Activated CD8-positive, alpha-beta T cell treated with anti-CD3 and anti-CD28 coated beads for 36 hours (primary cell): ENCODE data around the gene GALNTL6. TPM values are rescaled to one million over a fixed set of nuclear protein-coding genes. Genes with fewer than 3 reads are reported as not detected.

Experiments
- ATAC-seq: fragments of 200-7000 bp; cut with Tn5 transposase; one replicate; pipeline ENCODE4 v1.10.0; 2021; ENCODE audit warnings: mild to moderate bottlenecking, moderate library complexity
- CTCF ChIA-PET: fragments of 350-600 bp; sonication (Branson Sonifier 250); formaldehyde crosslinking; loops from one replicate; lab custom pipeline; 2021; ENCODE audit warnings: antibody characterized with exemption; lab: Charles Lee
- POLR2A ChIA-PET: fragments of 350-600 bp; sonication (Branson Sonifier 250); formaldehyde crosslinking; loops from one replicate; lab custom pipeline; 2021; ENCODE audit warnings: antibody characterized with exemption; lab: Charles Lee
- DNase-seq: peaks from one replicate; pipeline ENCODE4 v3.0.0-alpha.2; 2020
- H3K27ac Mint-ChIP-seq: one replicate; pipeline ENCODE4 v1.8.0; 2021; ENCODE audit warnings: mild to moderate bottlenecking, mixed read lengths
- H3K27me3 Mint-ChIP-seq: one replicate; pipeline ENCODE4 v1.8.0; 2021; ENCODE audit warnings: mixed read lengths
- H3K36me3 Mint-ChIP-seq: one replicate; pipeline ENCODE4 v1.8.0; 2021; ENCODE audit warnings: low read depth, mixed read lengths
- H3K4me1 Mint-ChIP-seq: one replicate; pipeline ENCODE4 v1.8.0; 2021; ENCODE audit warnings: low read depth, mixed read lengths
- H3K4me3 Mint-ChIP-seq: one replicate; pipeline ENCODE4 v1.8.0; 2021; ENCODE audit warnings: mild to moderate bottlenecking, moderate library complexity, mixed read lengths
- H3K9me3 Mint-ChIP-seq: one replicate; pipeline ENCODE4 v1.8.0; 2021; ENCODE audit warnings: mixed read lengths
- intact Hi-C: fragments of 100-400 bp; cut with micrococcal nuclease; formaldehyde crosslinking; loops from one replicate; pipeline ENCODE4 v1.10.0; 2022
- total RNA-seq, 2 experiments: library from RNA; stranded (reverse); gene quantifications; one replicate each; pipeline ENCODE4 v1.2.3, GENCODE V29; 2021
- TF ChIP-seq, protein P1 (sequence below): fragments of 200-600 bp; IDR thresholded peaks from one replicate; pipeline ENCODE4 v1.8.0; 2022; ENCODE audit warnings: antibody characterized with exemption, mild to moderate bottlenecking

GALNTL6 gene
- total RNA-seq, 2 experiments from 2014 or later = not detected

DNA sequence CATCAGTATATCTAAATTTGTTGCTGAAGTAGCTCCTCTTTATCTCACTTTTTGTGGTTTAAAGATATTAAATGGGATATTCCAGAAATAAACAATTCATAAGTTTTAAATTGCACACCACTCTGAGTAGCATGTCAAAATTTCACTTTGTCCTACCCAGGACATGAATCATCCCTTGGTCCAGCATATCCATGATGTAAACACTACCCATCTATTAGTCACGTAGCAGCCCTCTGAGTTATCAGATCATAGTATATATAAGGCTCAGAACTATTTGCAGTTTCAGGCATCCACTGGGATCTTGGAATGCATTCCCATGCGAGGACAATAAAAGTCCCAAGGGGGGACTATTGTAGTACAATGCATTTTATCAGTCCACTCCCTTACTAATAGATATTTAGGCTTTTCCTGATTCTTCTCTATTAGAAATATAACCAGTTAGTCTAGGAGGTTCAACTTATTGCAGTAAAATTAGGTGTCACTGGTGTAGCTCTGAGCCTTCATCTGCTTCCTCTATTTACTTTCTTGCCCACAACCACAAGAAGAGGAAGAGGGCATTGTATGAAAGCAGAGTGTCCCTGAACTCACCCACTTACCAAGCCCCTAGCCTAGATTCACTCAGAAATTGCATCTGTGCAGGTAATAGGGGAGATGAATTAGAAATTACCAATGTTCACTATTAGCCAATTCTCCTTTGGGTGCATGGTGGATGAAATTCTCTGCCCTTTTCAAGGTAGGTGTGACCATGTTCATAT, 945.6 kb downstream of the GALNTL6 start:
- DNase-seq (no peak), ATAC-seq (no peak)
- intact Hi-C loops = no loop called here
- H3K27ac Mint-ChIP-seq = no peak overlapping the region
- POLR2A ChIA-PET = no interaction called here
- no peak overlapping the region for H3K4me3 Mint-ChIP-seq
- H3K4me1 Mint-ChIP-seq = no peaks in the 10 kb centered on the region
- H3K9me3 Mint-ChIP-seq = peaks cover 4% of the 10 kb centered on the region
- no peaks in the 10 kb centered on the region for H3K36me3 Mint-ChIP-seq
- H3K27me3 Mint-ChIP-seq = no peaks in the 10 kb centered on the region
- TF ChIP-seq, protein P1, sequence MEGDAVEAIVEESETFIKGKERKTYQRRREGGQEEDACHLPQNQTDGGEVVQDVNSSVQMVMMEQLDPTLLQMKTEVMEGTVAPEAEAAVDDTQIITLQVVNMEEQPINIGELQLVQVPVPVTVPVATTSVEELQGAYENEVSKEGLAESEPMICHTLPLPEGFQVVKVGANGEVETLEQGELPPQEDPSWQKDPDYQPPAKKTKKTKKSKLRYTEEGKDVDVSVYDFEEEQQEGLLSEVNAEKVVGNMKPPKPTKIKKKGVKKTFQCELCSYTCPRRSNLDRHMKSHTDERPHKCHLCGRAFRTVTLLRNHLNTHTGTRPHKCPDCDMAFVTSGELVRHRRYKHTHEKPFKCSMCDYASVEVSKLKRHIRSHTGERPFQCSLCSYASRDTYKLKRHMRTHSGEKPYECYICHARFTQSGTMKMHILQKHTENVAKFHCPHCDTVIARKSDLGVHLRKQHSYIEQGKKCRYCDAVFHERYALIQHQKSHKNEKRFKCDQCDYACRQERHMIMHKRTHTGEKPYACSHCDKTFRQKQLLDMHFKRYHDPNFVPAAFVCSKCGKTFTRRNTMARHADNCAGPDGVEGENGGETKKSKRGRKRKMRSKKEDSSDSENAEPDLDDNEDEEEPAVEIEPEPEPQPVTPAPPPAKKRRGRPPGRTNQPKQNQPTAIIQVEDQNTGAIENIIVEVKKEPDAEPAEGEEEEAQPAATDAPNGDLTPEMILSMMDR = no peak
- CTCF ChIA-PET = no interaction called here

DNA sequence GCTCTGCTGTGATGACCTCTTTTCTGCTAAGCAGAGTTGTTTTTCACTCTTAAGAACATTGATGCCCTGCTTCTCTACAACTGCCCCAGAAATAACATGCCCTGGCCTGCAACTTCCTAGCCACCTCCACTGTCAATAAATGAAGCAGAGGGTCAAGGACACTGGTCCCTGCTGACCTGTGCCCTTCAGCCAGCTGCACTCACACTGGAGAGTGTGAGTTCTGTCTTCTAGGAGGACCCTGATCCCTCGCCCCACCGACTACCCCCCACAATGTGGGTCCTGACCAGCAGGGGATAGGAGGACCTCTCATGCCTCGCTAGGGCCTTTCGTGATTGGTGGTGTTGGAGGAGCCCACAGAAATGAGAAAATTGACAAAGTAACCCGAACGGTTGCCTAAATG, 947.3 kb downstream of the GALNTL6 start:
- TF ChIP-seq, protein P1 = no peak
- Mint-ChIP-seq H3K36me3 (no peaks in the 10 kb centered on the region), H3K4me3 (no peak overlapping the region), H3K27ac (no peak overlapping the region), H3K4me1 (no peaks in the 10 kb centered on the region), H3K27me3 (no peaks in the 10 kb centered on the region), H3K9me3 (no peaks in the 10 kb centered on the region)
- ChIA-PET CTCF (no interaction called here), POLR2A (no interaction called here)
- no peak for DNase-seq
- no peak for ATAC-seq
- intact Hi-C loops = no loop called here

DNA sequence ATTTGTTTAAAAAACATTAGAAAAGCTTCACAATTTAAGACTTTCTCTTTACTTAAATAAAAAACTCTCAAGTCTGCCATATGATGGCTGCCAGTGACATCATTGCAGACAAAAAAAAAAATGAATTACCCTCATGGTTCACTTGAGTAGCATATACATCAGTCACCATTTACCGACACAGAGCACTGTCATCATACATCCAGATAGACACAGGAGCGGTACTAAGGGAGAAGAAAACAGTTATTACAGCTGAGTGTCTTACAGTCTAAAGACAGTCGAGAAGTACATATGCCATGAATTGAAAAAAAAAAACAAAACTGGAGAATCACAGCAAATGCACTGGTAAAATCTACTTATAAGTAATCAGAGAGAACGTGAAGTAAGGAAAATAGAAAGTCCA, 949.7 kb downstream of the GALNTL6 start:
- TF ChIP-seq, protein P1 = no peak
- no peak for DNase-seq
- ChIA-PET POLR2A (no interaction called here), CTCF (no interaction called here)
- ATAC-seq = no peak
- no peaks in the 10 kb centered on the region for H3K36me3 Mint-ChIP-seq
- intact Hi-C loops = no loop called here
- no peak overlapping the region for H3K4me3 Mint-ChIP-seq
- no peaks in the 10 kb centered on the region for H3K9me3 Mint-ChIP-seq
- no peaks in the 10 kb centered on the region for H3K4me1 Mint-ChIP-seq
- no peak overlapping the region for H3K27ac Mint-ChIP-seq
- H3K27me3 Mint-ChIP-seq = no peaks in the 10 kb centered on the region

DNA sequence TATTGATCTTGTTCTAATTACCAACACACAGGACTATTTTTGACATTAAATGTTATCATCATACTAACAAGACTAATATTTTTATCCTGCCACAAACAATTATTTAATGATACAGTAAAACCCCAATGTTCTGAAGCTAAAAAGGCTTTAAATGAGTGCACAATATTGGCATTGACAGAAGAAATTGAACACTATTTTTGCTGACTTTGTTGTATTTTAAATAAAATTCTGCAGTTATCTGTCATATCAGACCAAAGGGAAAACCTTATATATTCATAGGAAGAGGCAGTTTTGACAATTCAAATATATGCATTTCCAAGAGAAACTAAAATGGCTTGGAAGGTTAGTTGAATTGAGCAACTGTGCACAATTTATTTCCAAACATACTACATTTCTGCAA, 957.6 kb downstream of the GALNTL6 start:
- no peaks in the 10 kb centered on the region for H3K27me3 Mint-ChIP-seq
- ChIA-PET CTCF (no interaction called here), POLR2A (no interaction called here)
- intact Hi-C loops = no loop called here
- no peaks in the 10 kb centered on the region for H3K4me1 Mint-ChIP-seq
- DNase-seq (no peak), ATAC-seq (no peak)
- no peaks in the 10 kb centered on the region for H3K9me3 Mint-ChIP-seq
- no peak overlapping the region for H3K27ac Mint-ChIP-seq
- TF ChIP-seq, protein P1 = no peak
- no peaks in the 10 kb centered on the region for H3K36me3 Mint-ChIP-seq
- no peak overlapping the region for H3K4me3 Mint-ChIP-seq

DNA sequence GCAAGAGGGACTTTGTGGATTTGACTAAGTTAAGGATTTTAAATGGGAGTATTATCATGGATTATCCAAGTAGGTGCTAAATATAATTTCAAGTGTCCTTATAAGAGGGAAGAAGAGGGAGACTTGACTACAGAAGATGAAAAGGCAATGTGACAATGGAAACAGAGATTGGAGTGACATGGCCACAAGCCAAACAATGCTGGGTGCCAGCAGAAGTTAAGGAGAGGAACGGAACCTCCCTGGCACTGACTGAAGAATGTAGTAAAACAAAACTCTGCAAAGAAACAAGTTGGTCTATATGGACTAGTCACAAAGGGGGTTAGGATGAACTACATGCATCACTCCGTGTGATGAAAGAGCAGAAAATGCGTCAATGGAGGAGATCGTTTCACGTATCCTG, 959.6 kb downstream of the GALNTL6 start:
- Mint-ChIP-seq H3K36me3 (no peaks in the 10 kb centered on the region), H3K4me3 (no peak overlapping the region), H3K27me3 (no peaks in the 10 kb centered on the region), H3K27ac (no peak overlapping the region), H3K9me3 (no peaks in the 10 kb centered on the region), H3K4me1 (no peaks in the 10 kb centered on the region)
- intact Hi-C loops = no loop called here
- no peak for ATAC-seq
- ChIA-PET CTCF (no interaction called here), POLR2A (no interaction called here)
- TF ChIP-seq, protein P1 = no peak
- DNase-seq = no peak
